Astrocyte of the spinal cord (primary cell): ENCODE data around the gene SLC66A1.

Experiments
- DNase-seq: peaks from one replicate; pipeline ENCODE4 v3.0.0; 2011; ENCODE audit warnings: low read depth, low spot score
- H3K4me3 ChIP-seq: 2 replicates; pipeline ENCODE4 v1.5.1; 2011; ENCODE audit warnings: low read depth, mild to moderate bottlenecking, low read length, moderate library complexity
- in situ Hi-C: cut with HindIII; loops from 2 replicates; pipeline ENCODE4 v1.10.0; 2017; ENCODE audit warnings: low sequenced_read_pairs
- TF ChIP-seq, protein P1 (sequence below): IDR thresholded peaks from 2 replicates; pipeline ENCODE4 v1.5.1; 2012; ENCODE audit warnings: low read depth, mild to moderate bottlenecking, low read length, inconsistent platforms

Gene SLC66A1

DNA sequence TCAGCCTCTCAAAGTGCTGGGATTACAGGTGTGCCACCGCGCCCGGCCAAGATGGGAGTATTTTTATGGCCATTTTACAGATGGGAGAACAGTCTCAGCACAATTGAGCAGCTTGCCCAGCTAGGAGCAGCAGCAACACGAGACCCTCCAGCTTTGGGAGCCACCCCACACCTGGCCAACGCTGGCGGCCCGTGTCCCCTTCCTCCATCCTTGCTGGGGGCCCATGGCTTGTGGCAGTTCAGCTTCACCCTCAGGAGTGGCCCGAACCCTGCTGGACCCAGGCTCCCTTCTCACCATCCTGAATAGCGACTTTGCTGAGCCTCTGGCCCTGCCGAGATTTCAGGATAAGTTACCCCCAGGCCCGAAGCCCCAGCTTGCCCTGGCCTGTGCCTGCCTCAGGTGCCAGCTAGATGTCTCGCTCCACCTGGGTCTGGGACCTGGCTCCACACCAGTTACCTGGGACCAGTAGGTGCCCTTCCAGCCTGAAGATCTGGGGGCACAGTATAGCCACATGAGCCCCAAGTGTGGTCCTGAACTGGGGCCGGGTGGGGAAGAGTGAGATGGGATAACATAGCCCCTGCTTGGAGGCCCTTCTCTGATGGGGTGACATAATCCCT is 19.2 kb downstream of the SLC66A1 start:
- DNase-seq = no peak
- TF ChIP-seq, protein P1, sequence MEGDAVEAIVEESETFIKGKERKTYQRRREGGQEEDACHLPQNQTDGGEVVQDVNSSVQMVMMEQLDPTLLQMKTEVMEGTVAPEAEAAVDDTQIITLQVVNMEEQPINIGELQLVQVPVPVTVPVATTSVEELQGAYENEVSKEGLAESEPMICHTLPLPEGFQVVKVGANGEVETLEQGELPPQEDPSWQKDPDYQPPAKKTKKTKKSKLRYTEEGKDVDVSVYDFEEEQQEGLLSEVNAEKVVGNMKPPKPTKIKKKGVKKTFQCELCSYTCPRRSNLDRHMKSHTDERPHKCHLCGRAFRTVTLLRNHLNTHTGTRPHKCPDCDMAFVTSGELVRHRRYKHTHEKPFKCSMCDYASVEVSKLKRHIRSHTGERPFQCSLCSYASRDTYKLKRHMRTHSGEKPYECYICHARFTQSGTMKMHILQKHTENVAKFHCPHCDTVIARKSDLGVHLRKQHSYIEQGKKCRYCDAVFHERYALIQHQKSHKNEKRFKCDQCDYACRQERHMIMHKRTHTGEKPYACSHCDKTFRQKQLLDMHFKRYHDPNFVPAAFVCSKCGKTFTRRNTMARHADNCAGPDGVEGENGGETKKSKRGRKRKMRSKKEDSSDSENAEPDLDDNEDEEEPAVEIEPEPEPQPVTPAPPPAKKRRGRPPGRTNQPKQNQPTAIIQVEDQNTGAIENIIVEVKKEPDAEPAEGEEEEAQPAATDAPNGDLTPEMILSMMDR = no peak
- in situ Hi-C loops = loop anchor here (25.0 kb wide), 1 partner anchor 306 kb away; the partner anchor contains the start of gene NBL1
- no peak overlapping the region for H3K4me3 ChIP-seq

DNA sequence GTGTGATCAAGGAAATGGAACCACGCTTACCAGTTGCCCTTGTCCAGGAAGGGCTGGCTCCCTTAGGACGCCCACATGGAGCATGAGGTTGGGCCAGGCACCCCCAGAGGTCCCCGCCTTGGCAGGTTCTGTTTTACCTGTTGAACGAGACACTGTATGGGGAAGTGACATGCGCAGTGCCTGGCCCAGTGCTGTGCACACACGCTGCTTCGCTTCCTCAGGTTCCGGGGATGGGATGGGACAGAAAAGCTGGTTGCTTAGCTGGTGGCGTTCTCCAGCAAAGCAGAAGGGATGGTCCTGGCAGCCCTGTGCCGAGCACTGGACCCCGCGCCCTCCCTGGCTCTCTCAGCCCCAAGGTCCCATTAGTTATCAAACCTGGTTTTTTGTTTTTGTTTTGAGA is 20.7 kb downstream of the SLC66A1 start:
- TF ChIP-seq, protein P1 = no peak
- H3K4me3 ChIP-seq = no peak overlapping the region
- DNase-seq = no peak
- in situ Hi-C loops = loop anchor here (25.0 kb wide), 1 partner anchor 304 kb away; the partner anchor contains the start of gene NBL1

DNA sequence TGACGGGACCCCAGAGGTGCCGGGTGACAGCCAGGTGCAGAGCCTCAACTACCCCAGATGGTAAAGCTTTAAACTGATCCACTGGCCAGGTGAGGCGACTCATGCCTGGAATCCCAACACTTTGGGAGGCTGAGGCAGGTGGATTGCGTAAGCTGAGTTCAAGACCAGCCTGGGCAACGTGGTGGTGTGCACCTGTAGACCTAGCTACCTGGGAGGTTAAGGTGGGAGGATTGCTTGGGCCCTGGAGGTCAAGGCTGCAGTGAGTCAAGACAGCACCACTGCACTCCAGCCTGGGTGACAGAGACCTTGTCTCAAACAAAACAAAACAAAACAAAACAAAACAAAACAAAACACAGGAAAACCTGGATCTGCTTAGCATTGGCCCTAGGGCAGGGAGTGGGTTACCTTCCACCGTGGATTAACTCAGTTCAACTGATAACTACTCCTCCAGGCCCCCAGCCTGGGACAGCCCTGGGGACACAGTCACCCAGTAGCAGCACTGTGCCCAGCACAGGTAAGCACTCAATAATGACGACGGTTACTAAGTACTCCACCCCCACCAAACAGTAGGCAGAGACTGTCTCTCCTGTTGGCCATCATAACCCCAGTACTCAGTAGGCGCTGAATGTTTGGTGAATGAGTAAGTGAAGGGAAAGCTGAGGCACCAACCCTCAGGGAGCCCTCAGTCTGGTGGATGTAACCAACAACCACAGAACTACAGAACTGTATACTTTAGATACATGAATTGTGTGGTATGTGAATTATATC is 21.6 kb downstream of the SLC66A1 start:
- in situ Hi-C loops = loop anchor here (25.0 kb wide), 1 partner anchor 304 kb away; the partner anchor contains the start of gene NBL1
- TF ChIP-seq, protein P1 = no peak
- no peak overlapping the region for H3K4me3 ChIP-seq
- no peak for DNase-seq

DNA sequence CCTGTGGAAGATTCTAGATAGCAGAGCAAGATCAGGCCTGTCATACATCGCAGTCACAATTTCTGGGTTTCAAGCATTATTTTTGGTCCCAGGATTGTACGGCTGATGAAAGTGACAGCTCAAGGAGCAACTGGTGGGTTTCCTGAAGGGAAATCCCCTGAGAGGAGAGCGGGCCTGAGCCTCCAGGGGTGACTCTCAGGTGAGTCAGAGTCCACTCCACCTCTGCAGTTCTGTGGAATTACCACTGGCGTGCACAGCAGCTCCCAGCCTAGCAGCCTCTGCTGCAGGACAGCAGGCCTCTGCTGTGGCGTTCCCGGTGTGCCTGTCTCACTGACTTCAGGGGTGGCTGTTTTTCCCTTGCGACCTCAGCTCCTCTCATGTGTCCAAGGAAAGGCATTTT is 24.4 kb downstream of the SLC66A1 start:
- TF ChIP-seq, protein P1 = no peak
- H3K4me3 ChIP-seq = no peak overlapping the region
- in situ Hi-C loops = loop anchor here (25.0 kb wide), 1 partner anchor 301 kb away; the partner anchor contains the start of gene NBL1
- DNase-seq = no peak

DNA sequence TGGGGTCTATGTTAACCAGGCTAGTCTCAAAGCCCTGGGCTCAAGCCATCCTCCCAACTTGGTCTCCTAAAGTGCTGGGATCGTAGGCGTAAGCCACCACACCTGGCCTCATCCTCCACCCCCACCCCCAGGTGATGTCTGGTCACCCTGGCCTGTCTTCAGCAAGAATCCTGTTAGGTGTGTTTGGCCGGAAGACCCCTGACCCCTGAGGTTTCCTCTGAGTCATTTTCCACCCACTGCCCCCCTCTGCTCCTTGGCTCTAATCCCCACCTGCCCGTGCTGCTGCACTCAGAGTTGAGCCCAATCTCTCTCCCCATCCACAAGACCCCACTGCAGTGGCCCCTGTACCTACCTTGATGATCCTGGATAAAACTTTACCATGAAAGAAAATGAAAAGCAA is 25.2 kb downstream of the SLC66A1 start:
- in situ Hi-C loops = loop anchor here (25.0 kb wide), 1 partner anchor 300 kb away; the partner anchor contains the start of gene NBL1
- no peak overlapping the region for H3K4me3 ChIP-seq
- TF ChIP-seq, protein P1 = no peak
- no peak for DNase-seq

DNA sequence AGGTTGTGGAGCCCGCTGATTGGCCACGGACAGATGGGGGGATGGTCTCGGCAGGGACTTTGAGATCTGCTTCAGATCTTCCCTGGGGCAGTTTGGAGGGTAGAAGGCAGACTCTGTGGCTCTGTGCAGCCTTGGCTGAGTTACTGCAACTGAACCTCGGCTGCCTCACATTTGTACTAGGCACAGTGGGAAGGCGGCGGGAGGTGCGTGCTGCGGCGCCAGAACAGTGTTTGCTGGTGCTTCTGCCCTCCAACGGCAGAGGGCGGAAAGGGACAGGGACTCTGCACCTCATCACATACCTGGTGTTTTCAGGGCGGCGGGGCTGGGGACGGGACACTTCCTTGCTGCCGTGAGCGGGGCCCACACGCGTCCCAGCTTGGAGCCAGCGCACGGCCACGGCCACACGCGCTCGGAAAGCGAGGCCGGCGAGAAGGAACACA is 26.2 kb downstream of the SLC66A1 start:
- in situ Hi-C loops = loop anchor here (25.0 kb wide), 1 partner anchor 299 kb away; the partner anchor contains the start of gene NBL1
- H3K4me3 ChIP-seq = no peak overlapping the region
- TF ChIP-seq, protein P1 = peak; percentile 47
- no peak for DNase-seq
